ENCODE results near the gene MAPK8IP3. TPM values are rescaled to one million over a fixed set of nuclear protein-coding genes. Genes with fewer than 3 reads are reported as not detected.

MAPK8IP3 gene
- total and polyA plus RNA-seq, 7 donors, result 11.7 to 31.6 (median 22.6) TPM

- H3K27ac ChIP-seq, result no peak overlapping the region
- no peak overlapping the region for H3K4me3 ChIP-seq
- H3K4me1 ChIP-seq, result no peaks in the 10 kb centered on the region
- no peaks in the 10 kb centered on the region for H3K9me3 ChIP-seq
- ATAC-seq (no peak), DNase-seq (no peak)
- H3K27me3 ChIP-seq (ENCODE audit: insufficient read depth in 3 of 3, low read length in 2 of 3), result no peaks in the 10 kb centered on the region
- TF ChIP-seq CTCF (IDR thresholded peaks at IDR 0.05), result no peak
- WGBS, 3 donors, result 94 to 98% (median 95%) methylated on average over 14 of the region's 14 CpGs
- intact Hi-C loops (cut with DNase I), result no loop called here
- peaks cover 0 to 100% of the 10 kb centered on the region in 2 donors for H3K36me3 ChIP-seq (ENCODE audit: insufficient read depth in 1 of 2, low read depth in 1 of 2)
These were observed 38.1 kb upstream of the MAPK8IP3 start for GRCh38 chr16:1667916-1668315.

GRCh38 chr16:1668612-1669319 is 37.2 kb upstream of the MAPK8IP3 start:
- Histone ChIP-seq H3K27ac (no peak overlapping the region), H3K9me3 (no peaks in the 10 kb centered on the region), H3K27me3 (ENCODE audit: insufficient read depth in 3 of 3, low read length in 2 of 3) (no peaks in the 10 kb centered on the region), H3K4me3 (no peak overlapping the region), H3K4me1 (no peaks in the 10 kb centered on the region), H3K36me3 (ENCODE audit: insufficient read depth in 1 of 2, low read depth in 1 of 2) (peaks cover 0 to 97% of the 10 kb centered on the region in 2 donors)
- 94 to 98% (median 95%) methylated on average over 23 of the region's 23 CpGs for whole genome bisulfite sequencing, 3 donors
- no peak for DNase-seq
- TF ChIP-seq CTCF (IDR thresholded peaks at IDR 0.05), result no peak
- intact Hi-C loops (cut with DNase I), result no loop called here
- ATAC-seq, result no peak

GRCh38 chr16:1669698-1670097 is 36.3 kb upstream of the MAPK8IP3 start:
- DNase-seq (no peak), ATAC-seq (no peak)
- H3K36me3 ChIP-seq (ENCODE audit: insufficient read depth in 1 of 2, low read depth in 1 of 2), result peaks cover 3 to 97% of the 10 kb centered on the region in 2 donors
- no peaks in the 10 kb centered on the region for H3K9me3 ChIP-seq
- no peak for TF ChIP-seq CTCF (IDR thresholded peaks at IDR 0.05)
- H3K27ac ChIP-seq, result no peak overlapping the region
- no peaks in the 10 kb centered on the region for H3K4me1 ChIP-seq
- intact Hi-C loops (cut with DNase I), result loop anchor here in 1 of 2 donors (5.0 kb wide), 1 partner anchor 187 kb away; no protein-coding TSS in a partner anchor
- WGBS, 3 donors, result 90% methylated on average over 7 of the region's 7 CpGs
- no peaks in the 10 kb centered on the region for H3K27me3 ChIP-seq (ENCODE audit: insufficient read depth in 3 of 3, low read length in 2 of 3)
- H3K4me3 ChIP-seq, result no peak overlapping the region

- ATAC-seq, result no peak
- Histone ChIP-seq H3K9me3 (no peaks in the 10 kb centered on the region), H3K27me3 (ENCODE audit: insufficient read depth in 3 of 3, low read length in 2 of 3) (no peaks in the 10 kb centered on the region), H3K4me1 (no peaks in the 10 kb centered on the region), H3K4me3 (no peak overlapping the region), H3K36me3 (ENCODE audit: insufficient read depth in 1 of 2, low read depth in 1 of 2) (peaks cover 3 to 97% of the 10 kb centered on the region in 2 donors), H3K27ac (no peak overlapping the region)
- 93 to 97% (median 96%) methylated on average over 19 of the region's 19 CpGs for WGBS, 3 donors
- no peak for DNase-seq
- TF ChIP-seq CTCF (IDR thresholded peaks at IDR 0.05), result no peak
- intact Hi-C loops (cut with DNase I), result loop anchor here in 1 of 2 donors (5.0 kb wide), 1 partner anchor 188 kb away; no protein-coding TSS in a partner anchor
These were observed 35.6 kb upstream of the MAPK8IP3 start for GRCh38 chr16:1670371-1670770.

Data from psoas muscle (tissue), 8 donors.